ENCODE results near the gene MRPS26.
"Not testable (repeated sequence)": the region's sequence is repeated elsewhere in the genome, so short reads cannot be mapped to it uniquely, and the experiment has no call there.

The MRPS26 gene

GRCh38 chr20:3045816-3046676, at the start of gene MRPS26:
Gene MRPS26 (plus strand): TSS chr20:3046052. CDS start chr20:3046069, 17 bp downstream.
- DNase-seq = peak; percentile 84

GRCh38 chr20:2998728-2999127, 47.1 kb upstream of the MRPS26 start:
- no peak for DNase-seq

- DNase-seq = no peak
These were observed 44.9 kb upstream of the MRPS26 start for GRCh38 chr20:3000852-3001523.

GRCh38 chr20:3003416-3003815, 42.4 kb upstream of the MRPS26 start:
- no peak for DNase-seq

GRCh38 chr20:3010985-3011723, 34.7 kb upstream of the MRPS26 start:
- DNase-seq = no peak

- DNase-seq = no peak
These were observed 34.1 kb upstream of the MRPS26 start for GRCh38 chr20:3011752-3012151.

- no peak for DNase-seq
These were observed 32.1 kb upstream of the MRPS26 start for GRCh38 chr20:3013771-3014170.

GRCh38 chr20:3014179-3014578, 31.7 kb upstream of the MRPS26 start:
- no peak for DNase-seq

- no peak for DNase-seq
These were observed 31.2 kb upstream of the MRPS26 start for GRCh38 chr20:3014662-3015061.

GRCh38 chr20:3015302-3015701, 30.6 kb upstream of the MRPS26 start:
- not testable (repeated sequence) for DNase-seq

GRCh38 chr20:3021327-3021726, 24.5 kb upstream of the MRPS26 start:
- no peak for DNase-seq

- no peak for DNase-seq
These were observed 24.1 kb upstream of the MRPS26 start for GRCh38 chr20:3021777-3022176.

GRCh38 chr20:3022559-3023490, 23.0 kb upstream of the MRPS26 start:
- DNase-seq = not testable (repeated sequence)

GRCh38 chr20:3027987-3028386, 17.9 kb upstream of the MRPS26 start:
- DNase-seq = no peak

GRCh38 chr20:3031524-3032147, 14.2 kb upstream of the MRPS26 start:
- no peak for DNase-seq

- DNase-seq = no peak
These were observed 13.2 kb upstream of the MRPS26 start for GRCh38 chr20:3032624-3033023.

- DNase-seq = no peak
These were observed 8.2 kb upstream of the MRPS26 start for GRCh38 chr20:3037654-3038053.

- no peak for DNase-seq
These were observed 7.4 kb upstream of the MRPS26 start for GRCh38 chr20:3038454-3038853.

GRCh38 chr20:3039426-3039825, 6.4 kb upstream of the MRPS26 start:
- no peak for DNase-seq

- no peak for DNase-seq
These were observed 5.8 kb upstream of the MRPS26 start for GRCh38 chr20:3040086-3040485.

- no peak for DNase-seq
These were observed 3.9 kb upstream of the MRPS26 start for GRCh38 chr20:3041854-3042409.

- no peak for DNase-seq
These were observed 3.2 kb upstream of the MRPS26 start for GRCh38 chr20:3042625-3043024.

Data from activated naive CD4-positive, alpha-beta T cell treated with anti-CD3 and anti-CD28 coated beads, Interleukin-2, amount 50 U/mL, for 16 hours (primary cell).